IPS DF 6.9 (cell line): Measurements from ENCODE around the gene ARHGAP9.

ENCODE experiments used
- DNase-seq: peaks from one replicate; pipeline ENCODE4 v3.0.0-alpha.2; 2013; ENCODE audit warnings: low read depth, low spot score
- H3K27ac ChIP-seq: one replicate; pipeline ENCODE4 v1.5.1; 2013; ENCODE audit warnings: low read length, control low read depth
- H3K27me3 ChIP-seq: 2 replicates; pipeline ENCODE4 v1.6.1; 2013; ENCODE audit warnings: mild to moderate bottlenecking, low read length; ENCODE audit not compliant: control insufficient read depth, insufficient read depth
- H3K36me3 ChIP-seq: 2 replicates; pipeline ENCODE4 v1.6.1; 2013; ENCODE audit warnings: low read length; ENCODE audit not compliant: control insufficient read depth, insufficient read depth
- H3K4me1 ChIP-seq: 2 replicates; pipeline ENCODE4 v1.6.1; 2013; ENCODE audit warnings: low read length; ENCODE audit not compliant: control insufficient read depth, insufficient read depth
- H3K4me3 ChIP-seq: 2 replicates; pipeline ENCODE4 v1.5.1; 2013; ENCODE audit warnings: mild to moderate bottlenecking, low read length
- H3K9me3 ChIP-seq: 2 replicates; pipeline ENCODE4 v1.6.1; 2013; ENCODE audit warnings: low read length, inconsistent platforms; ENCODE audit not compliant: control insufficient read depth, insufficient read depth
- WGBS: extraction: QIAGEN DNeasy Blood & Tissue Kit; methylation state at CpG from one replicate; pipeline ENCODE4 v1.1.7; 2013; ENCODE audit warnings: mixed read lengths, missing lambda C conversion rate; ENCODE audit not compliant: insufficient read length, insufficient coverage; 5-methylcytosine and 5-hydroxymethylcytosine counted together

Gene ARHGAP9

GRCh38 chr12:57456737-57457490 lies 22.8 kb downstream of the ARHGAP9 start:
- peaks cover 13% of the 10 kb centered on the region; the same call in 1 of the 2 replicates for H3K4me1 ChIP-seq
- no peaks in the 10 kb centered on the region for H3K9me3 ChIP-seq
- H3K36me3 ChIP-seq = no peaks in the 10 kb centered on the region
- WGBS = no CpG with 5 or more reads among the region's 6 CpGs
- H3K27ac ChIP-seq = no peak overlapping the region
- H3K27me3 ChIP-seq = no peaks in the 10 kb centered on the region
- no peak for DNase-seq
- no peak overlapping the region for H3K4me3 ChIP-seq

GRCh38 chr12:57456145-57456700 lies 23.4 kb downstream of the ARHGAP9 start:
- no CpG with 5 or more reads among the region's 15 CpGs for WGBS
- peak overlapping the region; percentile 25; the same call in 1 of the 2 replicates for H3K4me3 ChIP-seq
- DNase-seq = no peak
- H3K27me3 ChIP-seq = no peaks in the 10 kb centered on the region
- peaks cover 13% of the 10 kb centered on the region; the same call in 1 of the 2 replicates for H3K4me1 ChIP-seq
- no peaks in the 10 kb centered on the region for H3K9me3 ChIP-seq
- no peak overlapping the region for H3K27ac ChIP-seq
- no peaks in the 10 kb centered on the region for H3K36me3 ChIP-seq

GRCh38 chr12:57455374-57456144 lies 24.1 kb downstream of the ARHGAP9 start:
- Histone ChIP-seq H3K4me1 (peaks cover 13% of the 10 kb centered on the region; the same call in 1 of the 2 replicates), H3K27ac (no peak overlapping the region), H3K4me3 (peak overlapping the region; percentile 25; the same call in 1 of the 2 replicates), H3K27me3 (no peaks in the 10 kb centered on the region), H3K36me3 (no peaks in the 10 kb centered on the region), H3K9me3 (no peaks in the 10 kb centered on the region)
- no peak for DNase-seq
- no CpG with 5 or more reads among the region's 10 CpGs for WGBS

- DNase-seq = no peak
- Histone ChIP-seq H3K4me3 (peak within 1 kb of the TSS; percentile 25; the same call in 1 of the 2 replicates), H3K9me3 (no peaks in the 10 kb centered on the region)
Measured at GRCh38 chr12:57454566-57455373, 24.9 kb downstream of the ARHGAP9 start, which contains the start of gene INHBE. INHBE (plus strand) TSS chr12:57455307; CDS start chr12:57455537, 230 bp downstream.

GRCh38 chr12:57454213-57454565 lies 25.5 kb downstream of the ARHGAP9 start:
- Histone ChIP-seq H3K4me1 (peaks cover 13% of the 10 kb centered on the region; the same call in 1 of the 2 replicates), H3K9me3 (no peaks in the 10 kb centered on the region), H3K27ac (no peak overlapping the region), H3K4me3 (no peak overlapping the region), H3K27me3 (no peaks in the 10 kb centered on the region), H3K36me3 (no peaks in the 10 kb centered on the region)
- DNase-seq = no peak
- no CpG with 5 or more reads among the region's 2 CpGs for WGBS

More at GRCh38 chr12:57454566-57455373, 24.9 kb downstream of the ARHGAP9 start, which contains the start of gene INHBE:
- H3K4me1 ChIP-seq = peaks cover 13% of the 10 kb centered on the region; the same call in 1 of the 2 replicates
- no CpG with 5 or more reads among the region's 10 CpGs for WGBS
- no peaks in the 10 kb centered on the region for H3K27me3 ChIP-seq
- no peaks in the 10 kb centered on the region for H3K36me3 ChIP-seq
- no peak within 1 kb of the TSS for H3K27ac ChIP-seq

- Histone ChIP-seq H3K4me1 (peaks cover 12% of the 10 kb centered on the region; the same call in 1 of the 2 replicates), H3K27me3 (no peaks in the 10 kb centered on the region), H3K27ac (no peak overlapping the region), H3K36me3 (no peaks in the 10 kb centered on the region), H3K4me3 (no peak overlapping the region), H3K9me3 (no peaks in the 10 kb centered on the region)
- DNase-seq = no peak
- no CpG with 5 or more reads among the region's 7 CpGs for WGBS
Measured at GRCh38 chr12:57452937-57453509, 26.6 kb downstream of the ARHGAP9 start.

GRCh38 chr12:57452181-57452936 lies 27.3 kb downstream of the ARHGAP9 start:
- no peaks in the 10 kb centered on the region for H3K27me3 ChIP-seq
- WGBS = no CpG with 5 or more reads among the region's 9 CpGs
- peaks cover 12% of the 10 kb centered on the region; the same call in 1 of the 2 replicates for H3K4me1 ChIP-seq
- H3K9me3 ChIP-seq = no peaks in the 10 kb centered on the region
- H3K36me3 ChIP-seq = no peaks in the 10 kb centered on the region
- H3K27ac ChIP-seq = no peak overlapping the region
- H3K4me3 ChIP-seq = no peak overlapping the region
- no peak for DNase-seq

- H3K36me3 ChIP-seq = no peaks in the 10 kb centered on the region
- DNase-seq = no peak
- no CpG with 5 or more reads among the region's 6 CpGs for WGBS
- H3K4me3 ChIP-seq = no peak overlapping the region
- H3K27ac ChIP-seq = no peak overlapping the region
- no peaks in the 10 kb centered on the region for H3K27me3 ChIP-seq
- peaks cover 8% of the 10 kb centered on the region; the same call in 1 of the 2 replicates for H3K4me1 ChIP-seq
- H3K9me3 ChIP-seq = no peaks in the 10 kb centered on the region
Measured at GRCh38 chr12:57451233-57451778, 28.4 kb downstream of the ARHGAP9 start.

GRCh38 chr12:57450057-57450456 lies 29.6 kb downstream of the ARHGAP9 start:
- no peak overlapping the region for H3K27ac ChIP-seq
- no CpG with 5 or more reads among the region's 3 CpGs for WGBS
- H3K27me3 ChIP-seq = no peaks in the 10 kb centered on the region
- no peak overlapping the region for H3K4me3 ChIP-seq
- H3K9me3 ChIP-seq = no peaks in the 10 kb centered on the region
- no peaks in the 10 kb centered on the region for H3K36me3 ChIP-seq
- DNase-seq = no peak
- peaks cover 7% of the 10 kb centered on the region; the same call in 1 of the 2 replicates for H3K4me1 ChIP-seq
